Lung (tissue), 12 donors: ENCODE results near the gene OXSR1. TPM values are rescaled to one million over a fixed set of nuclear protein-coding genes. Genes with fewer than 3 reads are reported as not detected.

Experiments used
- ATAC-seq: fragments of 200-7000 bp; cut with Tn5 transposase; one replicate; pipeline ENCODE4 v1.9.1; 2020; ENCODE audit warnings: moderate number of reproducible peaks; ENCODE audit not compliant: insufficient read depth, low FRiP score
- DNase-seq, 3 donors: peaks; one replicate each; pipeline ENCODE4 v3.0.0-alpha.2; 2013 to 2017
- H3K27ac ChIP-seq, 2 donors: one replicate each; pipeline ENCODE4 v1.5.1; 2013; ENCODE audit warnings: mild to moderate bottlenecking in 2 of 2, moderate library complexity in 2 of 2, control low read depth in 1 of 2, inconsistent platforms in 1 of 2, low read depth in 1 of 2, low read length in 1 of 2
- H3K27me3 ChIP-seq, 3 donors: one replicate each; pipeline ENCODE4 v1.5.1; 2013; ENCODE audit warnings: low read length in 2 of 3; ENCODE audit not compliant: control insufficient read depth in 3 of 3, insufficient read depth in 3 of 3
- H3K36me3 ChIP-seq, 4 donors: one replicate each; pipeline ENCODE4 v1.5.1; 2013; ENCODE audit warnings: low read length in 4 of 4, mild to moderate bottlenecking in 1 of 4, moderate library complexity in 1 of 4; ENCODE audit not compliant: control insufficient read depth in 4 of 4, insufficient read depth in 4 of 4
- H3K4me1 ChIP-seq, 5 donors: one replicate each; pipeline ENCODE4 v1.5.1; 2013; ENCODE audit warnings: low read length in 5 of 5, mild to moderate bottlenecking in 2 of 5, moderate library complexity in 1 of 5; ENCODE audit not compliant: control insufficient read depth in 5 of 5, insufficient read depth in 5 of 5
- H3K4me3 ChIP-seq: one replicate; pipeline ENCODE4 v1.5.1; 2013; ENCODE audit warnings: mild to moderate bottlenecking, control low read depth, moderate library complexity
- H3K9ac ChIP-seq, 2 donors: one replicate each; pipeline ENCODE4 v1.5.1; 2013; ENCODE audit warnings: low read length in 2 of 2, control low read depth in 1 of 2; ENCODE audit not compliant: insufficient read depth in 1 of 2
- H3K9me3 ChIP-seq, 4 donors: one replicate each; pipeline ENCODE4 v1.5.1; 2013; ENCODE audit warnings: low read length in 3 of 4, mild to moderate bottlenecking in 1 of 4, moderate library complexity in 1 of 4; ENCODE audit not compliant: control insufficient read depth in 4 of 4, insufficient read depth in 3 of 4
- WGBS, 2 donors: extraction: QIAGEN DNeasy Blood & Tissue Kit; methylation state at CpG; one replicate each; pipeline ENCODE4 v1.1.7; 2013; 5-methylcytosine and 5-hydroxymethylcytosine counted together
- polyA plus RNA-seq, 2 donors: library from polyadenylated mRNA; stranded (reverse); fragments of 200-250 nt; gene quantifications; one replicate each; pipeline ENCODE4 v1.2.1, GENCODE V29; 2013
- total RNA-seq, 2 donors: library from RNA; depleted of rRNA in 1 of 2; stranded (reverse); fragments of >200 nt in 1 of 2; gene quantifications; one replicate each; pipeline ENCODE4 v1.2.1, GENCODE V29; 2014 to 2021
- TF ChIP-seq, protein P1 (sequence below): IDR thresholded peaks from 2 replicates; pipeline ENCODE4 v1.5.1; 2012; ENCODE audit warnings: mild to moderate bottlenecking; ENCODE audit errors: control extremely low read depth, extremely low read depth
- donor health status: control.
- donor health status: control.
- donor health status: Bipolar disorder and iron deficiency.
- donor health status: healthy.
- donor health status: DM: yes; HTN: yes; CAD: no.

The OXSR1 gene
- total and polyA plus RNA-seq, 4 donors = 11.9 to 38.9 (median 24.9) TPM

DNA sequence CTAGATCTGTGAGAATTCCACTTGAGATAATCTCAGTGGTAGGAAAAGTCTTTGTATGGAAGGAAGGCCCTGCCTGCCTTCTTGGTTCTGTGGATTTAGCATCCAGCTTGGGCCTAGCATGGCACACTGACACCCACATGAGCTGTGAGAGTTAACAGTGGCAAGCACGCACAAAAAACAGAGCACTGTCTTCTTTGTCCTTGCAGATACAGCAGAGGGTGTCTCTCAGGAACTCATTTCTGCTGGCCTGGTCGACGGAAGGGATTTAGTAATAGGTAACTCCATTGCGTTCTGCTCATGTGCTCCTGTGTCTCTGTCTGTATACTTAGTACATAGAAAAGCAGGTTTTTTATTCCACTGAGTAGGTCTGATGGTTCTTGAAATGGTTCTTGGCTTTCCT, 85.9 kb downstream of the OXSR1 start:
- Histone ChIP-seq H3K4me3 (no peak overlapping the region), H3K4me1 (peaks cover 0 to 8% (median 0%) of the 10 kb centered on the region in 5 donors), H3K36me3 (peaks cover 10 to 45% (median 21%) of the 10 kb centered on the region in 4 donors), H3K9me3 (no peaks in the 10 kb centered on the region), H3K27ac (no peak overlapping the region), H3K9ac (no peak overlapping the region), H3K27me3 (no peaks in the 10 kb centered on the region)
- DNase-seq (no peak), ATAC-seq (no peak)
- 93 to 95% methylated on average over 4 of the region's 4 CpGs for WGBS, 2 donors
- TF ChIP-seq, protein P1, sequence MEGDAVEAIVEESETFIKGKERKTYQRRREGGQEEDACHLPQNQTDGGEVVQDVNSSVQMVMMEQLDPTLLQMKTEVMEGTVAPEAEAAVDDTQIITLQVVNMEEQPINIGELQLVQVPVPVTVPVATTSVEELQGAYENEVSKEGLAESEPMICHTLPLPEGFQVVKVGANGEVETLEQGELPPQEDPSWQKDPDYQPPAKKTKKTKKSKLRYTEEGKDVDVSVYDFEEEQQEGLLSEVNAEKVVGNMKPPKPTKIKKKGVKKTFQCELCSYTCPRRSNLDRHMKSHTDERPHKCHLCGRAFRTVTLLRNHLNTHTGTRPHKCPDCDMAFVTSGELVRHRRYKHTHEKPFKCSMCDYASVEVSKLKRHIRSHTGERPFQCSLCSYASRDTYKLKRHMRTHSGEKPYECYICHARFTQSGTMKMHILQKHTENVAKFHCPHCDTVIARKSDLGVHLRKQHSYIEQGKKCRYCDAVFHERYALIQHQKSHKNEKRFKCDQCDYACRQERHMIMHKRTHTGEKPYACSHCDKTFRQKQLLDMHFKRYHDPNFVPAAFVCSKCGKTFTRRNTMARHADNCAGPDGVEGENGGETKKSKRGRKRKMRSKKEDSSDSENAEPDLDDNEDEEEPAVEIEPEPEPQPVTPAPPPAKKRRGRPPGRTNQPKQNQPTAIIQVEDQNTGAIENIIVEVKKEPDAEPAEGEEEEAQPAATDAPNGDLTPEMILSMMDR = no peak

DNA sequence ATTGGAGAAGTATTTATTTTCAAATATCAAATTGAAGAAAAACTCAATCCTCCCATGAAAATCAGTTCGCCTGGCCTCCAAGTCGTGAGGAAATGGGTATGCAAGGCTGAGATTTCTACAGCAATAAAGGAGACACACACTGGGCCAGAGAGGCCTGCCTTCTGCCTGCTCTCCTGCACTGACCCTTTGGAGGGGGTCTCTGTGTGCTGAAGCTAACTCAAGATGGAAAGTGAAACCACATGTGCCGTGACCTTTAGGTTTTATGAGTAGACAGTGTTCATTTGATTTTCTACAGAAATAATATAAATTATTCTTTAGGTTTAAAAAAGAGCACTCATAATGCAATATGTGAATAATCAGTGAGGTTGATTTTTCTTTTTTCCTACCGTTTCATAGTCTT, 88.4 kb downstream of the OXSR1 start:
- DNase-seq (no peak), ATAC-seq (no peak)
- H3K27ac ChIP-seq = no peak overlapping the region
- WGBS, 2 donors = 92 to 94% methylated on average over 4 of the region's 4 CpGs
- H3K4me1 ChIP-seq = no peaks in the 10 kb centered on the region
- H3K27me3 ChIP-seq = no peaks in the 10 kb centered on the region
- H3K9ac ChIP-seq = no peak overlapping the region
- H3K4me3 ChIP-seq = no peak overlapping the region
- H3K36me3 ChIP-seq = peaks cover 5 to 34% (median 15%) of the 10 kb centered on the region in 4 donors
- no peaks in the 10 kb centered on the region for H3K9me3 ChIP-seq
- TF ChIP-seq, protein P1 = no peak

DNA sequence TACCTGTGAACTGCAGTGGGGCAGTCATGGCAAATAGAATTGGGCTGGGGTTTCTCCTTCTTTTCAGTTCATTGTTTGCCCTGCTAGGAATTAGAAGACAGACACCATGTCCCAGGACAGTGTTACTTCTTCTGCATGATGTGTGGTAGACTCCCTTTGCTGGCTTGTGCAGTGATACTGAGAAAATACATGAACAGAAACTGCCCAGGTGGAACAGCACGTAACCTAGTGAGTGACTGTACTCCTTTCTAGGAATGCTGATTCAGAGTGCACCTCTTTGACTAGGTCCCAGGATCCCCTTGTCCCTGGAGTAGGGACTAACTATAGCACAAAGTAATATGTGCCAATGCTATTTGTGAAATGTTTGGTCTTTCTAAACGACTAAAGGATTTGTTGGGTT, 89.5 kb downstream of the OXSR1 start:
- H3K9ac ChIP-seq = no peak overlapping the region
- ATAC-seq (no peak), DNase-seq (no peak)
- H3K27me3 ChIP-seq = no peaks in the 10 kb centered on the region
- TF ChIP-seq, protein P1 = no peak
- H3K27ac ChIP-seq = no peak overlapping the region
- H3K4me1 ChIP-seq = no peaks in the 10 kb centered on the region
- no peaks in the 10 kb centered on the region for H3K9me3 ChIP-seq
- WGBS, 2 donors = 88% methylated on average over 2 of the region's 2 CpGs
- H3K4me3 ChIP-seq = no peak overlapping the region
- H3K36me3 ChIP-seq = peaks cover 5 to 32% (median 15%) of the 10 kb centered on the region in 4 donors

DNA sequence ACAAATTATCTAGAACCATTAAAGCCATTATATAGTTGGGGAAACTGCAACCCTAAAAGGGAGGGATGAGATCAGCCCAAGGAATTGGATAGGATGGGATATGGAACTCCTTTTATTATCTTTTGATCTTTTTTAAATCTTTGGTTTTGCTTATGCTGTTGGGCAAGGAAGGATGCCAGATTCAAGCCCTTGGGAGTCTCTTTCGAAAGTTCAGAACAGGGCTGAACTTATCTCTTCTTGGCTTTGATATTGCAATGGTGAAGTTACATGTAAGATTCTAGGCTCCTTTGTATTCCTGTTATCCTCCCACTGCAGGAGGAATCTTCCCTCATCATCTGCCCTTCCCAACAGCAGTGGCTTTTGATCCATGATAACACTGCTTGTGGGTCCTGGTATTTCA, 90.3 kb downstream of the OXSR1 start:
- peaks cover 5 to 32% (median 15%) of the 10 kb centered on the region in 4 donors for H3K36me3 ChIP-seq
- H3K9me3 ChIP-seq = no peaks in the 10 kb centered on the region
- DNase-seq (no peak), ATAC-seq (no peak)
- H3K4me3 ChIP-seq = no peak overlapping the region
- H3K4me1 ChIP-seq = no peaks in the 10 kb centered on the region
- WGBS, 2 donors = 91 to 100% methylated on average over 1 of the region's 1 CpG
- no peak overlapping the region for H3K27ac ChIP-seq
- no peaks in the 10 kb centered on the region for H3K27me3 ChIP-seq
- TF ChIP-seq, protein P1 = no peak
- no peak overlapping the region for H3K9ac ChIP-seq
